Kasumi-1 (cell line): Measurements from ENCODE around the gene AARS2.
A peak's percentile ranks its signal among the peaks of the same experiment; 100 is the strongest.
"Not testable (repeated sequence)": the region's sequence is repeated elsewhere in the genome, so short reads cannot be mapped to it uniquely, and the experiment has no call there.

ENCODE experiments used
- DNase-seq, 2 experiments: peaks; one replicate each; lab custom pipeline; 2025; lab: John Stamatoyannopoulos, UW

Gene AARS2

GRCh38 chr6:44312901-44313788, at the start of gene AARS2:
TSS of gene AARS2 (minus strand) at chr6:44313347. CDS start at chr6:44313323, 24 bp downstream.
- peak; percentile 77 to 82 for DNase-seq

GRCh38 chr6:44361947-44362346, 48.8 kb upstream of the AARS2 start:
- no peak for DNase-seq

GRCh38 chr6:44359973-44360372, 46.8 kb upstream of the AARS2 start:
- no peak for DNase-seq

- peak; percentile 32 to 38 for DNase-seq
Observed at GRCh38 chr6:44356487-44356886, 43.3 kb upstream of the AARS2 start.

- DNase-seq, result no peak
Observed at GRCh38 chr6:44355640-44356039, 42.5 kb upstream of the AARS2 start.

GRCh38 chr6:44353336-44353735, 40.2 kb upstream of the AARS2 start:
- DNase-seq, result no peak

GRCh38 chr6:44352259-44352658, 39.1 kb upstream of the AARS2 start:
- no peak for DNase-seq

GRCh38 chr6:44350650-44350994, 37.5 kb upstream of the AARS2 start:
- DNase-seq, result not testable (repeated sequence)

GRCh38 chr6:44349904-44350649, 36.9 kb upstream of the AARS2 start:
- no peak for DNase-seq

GRCh38 chr6:44346818-44347217, 33.7 kb upstream of the AARS2 start:
- not testable (repeated sequence) for DNase-seq

GRCh38 chr6:44342489-44342888, 29.3 kb upstream of the AARS2 start, which contains the start of gene SPATS1:
TSS of gene SPATS1 (plus strand) at chr6:44342650. CDS start at chr6:44343096, 446 bp downstream.
- no peak for DNase-seq

- peak in 1 of 2 experiments; percentile 11 for DNase-seq
Observed at GRCh38 chr6:44342052-44342451, 28.9 kb upstream of the AARS2 start.

GRCh38 chr6:44341095-44341890, 28.1 kb upstream of the AARS2 start:
- no peak for DNase-seq

GRCh38 chr6:44339763-44340625, 26.8 kb upstream of the AARS2 start:
- no peak for DNase-seq

GRCh38 chr6:44339301-44339700, 26.2 kb upstream of the AARS2 start:
- no peak for DNase-seq

- DNase-seq, result peak; percentile 76 to 90
Observed at GRCh38 chr6:44338228-44339122, 25.3 kb upstream of the AARS2 start.

GRCh38 chr6:44335631-44336030, 22.5 kb upstream of the AARS2 start:
- no peak for DNase-seq

GRCh38 chr6:44333942-44334341, 20.8 kb upstream of the AARS2 start:
- DNase-seq, result no peak

GRCh38 chr6:44333273-44333919, 20.2 kb upstream of the AARS2 start:
- no peak for DNase-seq

GRCh38 chr6:44332585-44332984, 19.4 kb upstream of the AARS2 start:
- no peak for DNase-seq
